Small intestine (tissue), 7 donors: ENCODE measurements around the gene CAV2. TPM values are rescaled to one million over a fixed set of nuclear protein-coding genes. Genes with fewer than 3 reads are reported as not detected.

Experiments used
- DNase-seq, 2 donors: peaks; one replicate each; pipeline versions ENCODE4 v3.0.0 to v3.0.0-alpha.2; 2013
- FAIRE-seq: peaks from 2 replicates; lab custom pipeline; 2012; peaks lifted over from hg19 to GRCh38; lab: Jason Lieb, UNC
- H3K27ac ChIP-seq, 3 donors: one replicate each; pipeline ENCODE4 v1.5.1; 2013; ENCODE audit warnings: low read length in 2 of 3, mild to moderate bottlenecking in 2 of 3, control low read depth in 1 of 3, inconsistent platforms in 1 of 3, low read depth in 1 of 3, moderate library complexity in 1 of 3
- H3K27me3 ChIP-seq, 3 donors: one replicate each; pipeline ENCODE4 v1.6.1; 2013; ENCODE audit warnings: low read length in 3 of 3, inconsistent platforms in 1 of 3; ENCODE audit not compliant: control insufficient read depth in 3 of 3, insufficient read depth in 3 of 3
- H3K36me3 ChIP-seq, 3 donors: one replicate each; pipeline ENCODE4 v1.6.1; 2013; ENCODE audit warnings: low read length in 3 of 3, inconsistent platforms in 1 of 3, low read depth in 1 of 3, mild to moderate bottlenecking in 1 of 3, moderate library complexity in 1 of 3; ENCODE audit not compliant: control insufficient read depth in 3 of 3, insufficient read depth in 2 of 3
- H3K4me1 ChIP-seq, 3 donors: one replicate each; pipeline ENCODE4 v1.6.1; 2013; ENCODE audit warnings: low read length in 2 of 3, inconsistent platforms in 1 of 3, low read depth in 1 of 3, mild to moderate bottlenecking in 1 of 3, moderate library complexity in 1 of 3; ENCODE audit not compliant: control insufficient read depth in 3 of 3, insufficient read depth in 2 of 3
- H3K4me3 ChIP-seq, 3 donors: one replicate each; pipeline ENCODE4 v1.5.1; 2013; ENCODE audit warnings: low read length in 3 of 3, control low read depth in 1 of 3, inconsistent platforms in 1 of 3, low read depth in 1 of 3, mild to moderate bottlenecking in 1 of 3, moderate library complexity in 1 of 3
- H3K9me3 ChIP-seq, 2 donors: one replicate each; pipeline ENCODE4 v1.6.1; 2013; ENCODE audit warnings: low read depth in 1 of 2, low read length in 1 of 2; ENCODE audit not compliant: control insufficient read depth in 2 of 2, insufficient read depth in 1 of 2
- WGBS, 3 donors: extraction: QIAGEN DNeasy Blood & Tissue Kit; methylation state at CpG; one replicate each; pipeline ENCODE4 v1.1.7; 2013; 5-methylcytosine and 5-hydroxymethylcytosine counted together
- polyA plus RNA-seq, 4 donors: library from polyadenylated mRNA; stranded (reverse) in 3 of 4; unstranded in 1 of 4; fragments of 200-250 nt in 3 of 4; fragments of 120-200 nt in 1 of 4; gene quantifications; one replicate each; pipeline versions ENCODE4 v1.2.1 to v1.2.3, GENCODE V29; 2013
- donor health status: healthy with polysubstance abuse.
- donor health status: control.
- donor health status: control.
- donor health status: Bipolar disorder and iron deficiency.
- donor health status: healthy.

CAV2 gene
- polyA plus RNA-seq, 4 donors = 7.2 to 25.5 (median 12.3) TPM

- no peak overlapping the region for H3K4me3 ChIP-seq
- no peaks in the 10 kb centered on the region for H3K27me3 ChIP-seq
- H3K27ac ChIP-seq = peak overlapping the region in 1 of 3 donors; percentile 39
- no peak for FAIRE-seq
- no peak for DNase-seq
- H3K36me3 ChIP-seq = peaks cover 0 to 2% (median 0%) of the 10 kb centered on the region in 3 donors
- peaks cover 0 to 4% (median 0%) of the 10 kb centered on the region in 3 donors for H3K4me1 ChIP-seq
- 85 to 89% (median 86%) methylated on average over 3 of the region's 3 CpGs for WGBS, 3 donors
- peaks cover 0 to 2% of the 10 kb centered on the region in 2 donors for H3K9me3 ChIP-seq
These were observed 40.3 kb downstream of the CAV2 start for GRCh38 chr7:116539879-116540278.

- Histone ChIP-seq H3K36me3 (peaks cover 0 to 2% (median 0%) of the 10 kb centered on the region in 3 donors), H3K4me1 (peaks cover 0 to 4% (median 0%) of the 10 kb centered on the region in 3 donors), H3K4me3 (no peak overlapping the region), H3K27me3 (no peaks in the 10 kb centered on the region), H3K27ac (no peak overlapping the region), H3K9me3 (peaks cover 0 to 2% of the 10 kb centered on the region in 2 donors)
- FAIRE-seq (no peak), DNase-seq (peak in 1 of 2 donors; percentile 15)
These were observed 41.2 kb downstream of the CAV2 start for GRCh38 chr7:116540743-116541142.

GRCh38 chr7:116541951-116542350 lies 42.4 kb downstream of the CAV2 start:
- DNase-seq (no peak), FAIRE-seq (no peak)
- Histone ChIP-seq H3K27me3 (no peaks in the 10 kb centered on the region), H3K4me3 (no peak overlapping the region), H3K36me3 (no peaks in the 10 kb centered on the region), H3K27ac (no peak overlapping the region), H3K4me1 (no peaks in the 10 kb centered on the region), H3K9me3 (peaks cover 0 to 2% of the 10 kb centered on the region in 2 donors)
- WGBS, 3 donors = 63 to 67% (median 66%) methylated on average over 3 of the region's 3 CpGs

GRCh38 chr7:116542618-116543017 lies 43.1 kb downstream of the CAV2 start:
- H3K36me3 ChIP-seq = no peaks in the 10 kb centered on the region
- no peaks in the 10 kb centered on the region for H3K4me1 ChIP-seq
- WGBS, 3 donors = 79 to 97% (median 85%) methylated on average over 2 of the region's 2 CpGs
- no peak for FAIRE-seq
- H3K4me3 ChIP-seq = no peak overlapping the region
- peaks cover 0 to 2% of the 10 kb centered on the region in 2 donors for H3K9me3 ChIP-seq
- H3K27ac ChIP-seq = peak overlapping the region in 1 of 3 donors; percentile 45
- DNase-seq = no peak
- no peaks in the 10 kb centered on the region for H3K27me3 ChIP-seq

- DNase-seq (no peak), FAIRE-seq (no peak)
- no peak overlapping the region for H3K4me3 ChIP-seq
- H3K27me3 ChIP-seq = no peaks in the 10 kb centered on the region
- H3K9me3 ChIP-seq = peaks cover 0 to 2% of the 10 kb centered on the region in 2 donors
- H3K36me3 ChIP-seq = no peaks in the 10 kb centered on the region
- WGBS, 3 donors = 64 to 72% (median 64%) methylated on average over 2 of the region's 2 CpGs
- H3K4me1 ChIP-seq = no peaks in the 10 kb centered on the region
- H3K27ac ChIP-seq = no peak overlapping the region
These were observed 44.1 kb downstream of the CAV2 start for GRCh38 chr7:116543664-116544063.

- Histone ChIP-seq H3K4me1 (no peaks in the 10 kb centered on the region), H3K27me3 (no peaks in the 10 kb centered on the region), H3K36me3 (no peaks in the 10 kb centered on the region), H3K9me3 (no peaks in the 10 kb centered on the region), H3K27ac (no peak overlapping the region), H3K4me3 (no peak overlapping the region)
- FAIRE-seq (no peak), DNase-seq (no peak)
- 71 to 84% (median 77%) methylated on average over 1 of the region's 1 CpG for WGBS, 3 donors
These were observed 44.9 kb downstream of the CAV2 start for GRCh38 chr7:116544487-116544886.

GRCh38 chr7:116545411-116545993 lies 46.0 kb downstream of the CAV2 start:
- no peak overlapping the region for H3K4me3 ChIP-seq
- 68 to 87% (median 80%) methylated on average over 6 of the region's 6 CpGs for WGBS, 3 donors
- no peaks in the 10 kb centered on the region for H3K9me3 ChIP-seq
- no peaks in the 10 kb centered on the region for H3K36me3 ChIP-seq
- DNase-seq = no peak
- H3K27me3 ChIP-seq = no peaks in the 10 kb centered on the region
- H3K27ac ChIP-seq = peak overlapping the region in 1 of 3 donors; percentile 58
- no peak for FAIRE-seq
- no peaks in the 10 kb centered on the region for H3K4me1 ChIP-seq

- 82 to 96% (median 91%) methylated on average over 11 of the region's 11 CpGs for WGBS, 3 donors
- H3K27me3 ChIP-seq = no peaks in the 10 kb centered on the region
- H3K4me1 ChIP-seq = peaks cover 0 to 2% (median 0%) of the 10 kb centered on the region in 3 donors
- DNase-seq (no peak), FAIRE-seq (no peak)
- H3K4me3 ChIP-seq = no peak overlapping the region
- H3K27ac ChIP-seq = peak overlapping the region in 1 of 3 donors; percentile 7
- no peaks in the 10 kb centered on the region for H3K36me3 ChIP-seq
- no peaks in the 10 kb centered on the region for H3K9me3 ChIP-seq
These were observed 46.5 kb downstream of the CAV2 start for GRCh38 chr7:116546054-116546453.

- Histone ChIP-seq H3K36me3 (no peaks in the 10 kb centered on the region), H3K4me3 (no peak overlapping the region), H3K9me3 (no peaks in the 10 kb centered on the region), H3K4me1 (peaks cover 0 to 3% (median 0%) of the 10 kb centered on the region in 3 donors), H3K27ac (peak overlapping the region in 1 of 3 donors; percentile 12), H3K27me3 (no peaks in the 10 kb centered on the region)
- 74 to 85% (median 79%) methylated on average over 1 of the region's 1 CpG for WGBS, 3 donors
- no peak for FAIRE-seq
- no peak for DNase-seq
These were observed 47.4 kb downstream of the CAV2 start for GRCh38 chr7:116546916-116547315.
